Activated CD8-positive, alpha-beta memory T cell treated with anti-CD3 and anti-CD28 coated beads, Interleukin-2, amount 50 U/mL, for 48 hours (primary cell): ENCODE data around the gene NTNG1.
"Not testable (repeated sequence)": the region's sequence is repeated elsewhere in the genome, so short reads cannot be mapped to it uniquely, and the experiment has no call there.

ENCODE experiments used
- DNase-seq: peaks from one replicate; pipeline ENCODE4 v3.0.0-alpha.2; 2020

The NTNG1 gene

GRCh38 chr1:107213225-107213624, 72.4 kb downstream of the NTNG1 start:
- no peak for DNase-seq

- no peak for DNase-seq
Observed at GRCh38 chr1:107220036-107220435, 79.2 kb downstream of the NTNG1 start.

GRCh38 chr1:107225706-107226105, 84.9 kb downstream of the NTNG1 start:
- no peak for DNase-seq

GRCh38 chr1:107228704-107229371, 88.0 kb downstream of the NTNG1 start:
- no peak for DNase-seq

GRCh38 chr1:107229711-107230110, 88.9 kb downstream of the NTNG1 start:
- no peak for DNase-seq

- no peak for DNase-seq
Observed at GRCh38 chr1:107230121-107230520, 89.3 kb downstream of the NTNG1 start.

- no peak for DNase-seq
Observed at GRCh38 chr1:107231291-107231690, 90.5 kb downstream of the NTNG1 start.

GRCh38 chr1:107232426-107232825, 91.6 kb downstream of the NTNG1 start:
- DNase-seq = no peak

GRCh38 chr1:107236760-107237159, 95.9 kb downstream of the NTNG1 start:
- not testable (repeated sequence) for DNase-seq

GRCh38 chr1:107243461-107243860, 102.6 kb downstream of the NTNG1 start:
- no peak for DNase-seq

- DNase-seq = no peak
Observed at GRCh38 chr1:107244709-107245500, 104.1 kb downstream of the NTNG1 start.

GRCh38 chr1:107246775-107247345, 106.0 kb downstream of the NTNG1 start:
- DNase-seq = no peak

GRCh38 chr1:107247679-107248078, 106.8 kb downstream of the NTNG1 start:
- no peak for DNase-seq

- no peak for DNase-seq
Observed at GRCh38 chr1:107250169-107250568, 109.3 kb downstream of the NTNG1 start.

GRCh38 chr1:107251083-107251482, 110.2 kb downstream of the NTNG1 start:
- no peak for DNase-seq

- DNase-seq = no peak
Observed at GRCh38 chr1:107251839-107252238, 111.0 kb downstream of the NTNG1 start.

GRCh38 chr1:107252271-107252670, 111.4 kb downstream of the NTNG1 start:
- DNase-seq = no peak

GRCh38 chr1:107254306-107254705, 113.5 kb downstream of the NTNG1 start:
- DNase-seq = no peak

- DNase-seq = no peak
Observed at GRCh38 chr1:107255469-107255868, 114.6 kb downstream of the NTNG1 start.

GRCh38 chr1:107262467-107263286, 121.8 kb downstream of the NTNG1 start:
- no peak for DNase-seq

- DNase-seq = no peak
Observed at GRCh38 chr1:107263291-107263915, 122.6 kb downstream of the NTNG1 start.

- DNase-seq = no peak
Observed at GRCh38 chr1:107264007-107264406, 123.2 kb downstream of the NTNG1 start.

- no peak for DNase-seq
Observed at GRCh38 chr1:107264561-107264960, 123.7 kb downstream of the NTNG1 start.
